Panc1 (cell line): ENCODE results near the gene IL22RA1. TPM values are rescaled to one million over a fixed set of nuclear protein-coding genes. Genes with fewer than 3 reads are reported as not detected.

Source experiments
- ATAC-seq: fragments of 200-7000 bp; cut with Tn5 transposase; 2 replicates; pipeline ENCODE4 v1.9.1; 2020; ENCODE audit warnings: mild to moderate bottlenecking, moderate library complexity
- BruUV-seq: library from RNA; stranded (reverse); fragments of 400-500 nt; replicated peaks from 2 replicates; lab custom pipeline; 2021; lab: Mats Ljungman, UMichigan
- CTCF ChIA-PET: fragments of 300-600 bp; sonication (Branson Sonifier 250); formaldehyde crosslinking; loops from one replicate; lab custom pipeline; 2022; ENCODE audit warnings: antibody characterized with exemption; lab: Charles Lee
- POLR2A ChIA-PET: fragments of 300-600 bp; sonication (Branson Sonifier 250); formaldehyde crosslinking; loops from one replicate; lab custom pipeline; 2022; ENCODE audit warnings: antibody characterized with exemption; lab: Charles Lee
- DNase-seq: peaks from one replicate; pipeline ENCODE4 v3.0.0-alpha.2; 2010; ENCODE audit warnings: low read depth, low spot score
- H3K27ac ChIP-seq: 2 replicates; pipeline ENCODE4 v1.5.1; 2011; ENCODE audit warnings: mild to moderate bottlenecking, low read length, inconsistent platforms
- H3K27me3 ChIP-seq: fragments of 200-500 bp; sonication (Bioruptor generic); 2 replicates; pipeline ENCODE4 v1.6.0; 2014; ENCODE audit warnings: low read length, inconsistent platforms; ENCODE audit not compliant: control insufficient read depth, insufficient read depth
- H3K36me3 ChIP-seq: fragments of 200-500 bp; sonication (Bioruptor generic); 2 replicates; pipeline ENCODE4 v1.5.1; 2014; ENCODE audit warnings: inconsistent platforms, mild to moderate bottlenecking, low read length, moderate library complexity; ENCODE audit not compliant: control insufficient read depth, insufficient read depth
- H3K4me1 ChIP-seq: 2 replicates; pipeline ENCODE4 v1.5.1; 2011; ENCODE audit warnings: inconsistent platforms, mild to moderate bottlenecking, low read length, moderate library complexity; ENCODE audit not compliant: control insufficient read depth, insufficient read depth
- H3K4me3 ChIP-seq, 2 experiments: 2 replicates each; pipeline ENCODE4 v1.5.1; 2011 to 2012; ENCODE audit warnings: low read depth in 2 of 2, low read length in 2 of 2, mild to moderate bottlenecking in 2 of 2, inconsistent platforms in 1 of 2, moderate library complexity in 1 of 2
- H3K9me3 ChIP-seq: fragments of 200-500 bp; sonication (Bioruptor generic); 2 replicates; pipeline ENCODE4 v1.5.1; 2014; ENCODE audit warnings: low read depth, mild to moderate bottlenecking, inconsistent platforms, low read length, moderate library complexity; ENCODE audit not compliant: control insufficient read depth, insufficient read depth
- POLR2AphosphoS5 ChIP-seq: IDR thresholded peaks from 2 replicates; pipeline ENCODE4 v1.6.1; 2012; ENCODE audit warnings: mild to moderate bottlenecking, low read depth, low read length, moderate library complexity
- SIN3A ChIP-seq: IDR thresholded peaks from 2 replicates; pipeline ENCODE4 v1.6.1; 2012; ENCODE audit warnings: low read depth, mild to moderate bottlenecking, low read length, moderate library complexity, borderline replicate concordance; ENCODE audit not compliant: insufficient read depth
- TCF7L2 ChIP-seq: IDR thresholded peaks from 2 replicates; pipeline ENCODE4 v1.6.1; 2011; ENCODE audit warnings: mild to moderate bottlenecking, low read depth, low read length, inconsistent platforms
- in situ Hi-C: cut with HindIII; loops from 2 replicates; pipeline ENCODE4 v1.10.0; 2016; ENCODE audit warnings: low sequenced_read_pairs, low pct_unique_long_range_greater_than_20kb
- intact Hi-C: fragments of 100-400 bp; cut with micrococcal nuclease; formaldehyde crosslinking; loops from one replicate; pipeline ENCODE4 v1.10.0; 2022; ENCODE audit not compliant: unreplicated experiment
- total RNA-seq: library from RNA; stranded (reverse); gene quantifications from one replicate; pipeline ENCODE4 v1.2.1, GENCODE V29; 2021; ENCODE audit not compliant: unreplicated experiment
- TF ChIP-seq, protein P1 (sequence below): fragments of 450-650 bp; IDR thresholded peaks from 2 replicates; pipeline ENCODE4 v1.5.1; 2017; ENCODE audit warnings: mild to moderate bottlenecking
- TF ChIP-seq, protein P2 (sequence below), 2 experiments: IDR thresholded peaks; 2 replicates each; pipeline ENCODE4 v1.6.1; 2011 to 2012; ENCODE audit warnings: low read depth in 2 of 2, control low read depth in 1 of 2, low read length in 1 of 2, mild to moderate bottlenecking in 1 of 2, moderate library complexity in 1 of 2; ENCODE audit not compliant: insufficient read depth in 1 of 2

The IL22RA1 gene
- total RNA-seq, 1 experiment from 2014 or later = 1.1 TPM

DNA sequence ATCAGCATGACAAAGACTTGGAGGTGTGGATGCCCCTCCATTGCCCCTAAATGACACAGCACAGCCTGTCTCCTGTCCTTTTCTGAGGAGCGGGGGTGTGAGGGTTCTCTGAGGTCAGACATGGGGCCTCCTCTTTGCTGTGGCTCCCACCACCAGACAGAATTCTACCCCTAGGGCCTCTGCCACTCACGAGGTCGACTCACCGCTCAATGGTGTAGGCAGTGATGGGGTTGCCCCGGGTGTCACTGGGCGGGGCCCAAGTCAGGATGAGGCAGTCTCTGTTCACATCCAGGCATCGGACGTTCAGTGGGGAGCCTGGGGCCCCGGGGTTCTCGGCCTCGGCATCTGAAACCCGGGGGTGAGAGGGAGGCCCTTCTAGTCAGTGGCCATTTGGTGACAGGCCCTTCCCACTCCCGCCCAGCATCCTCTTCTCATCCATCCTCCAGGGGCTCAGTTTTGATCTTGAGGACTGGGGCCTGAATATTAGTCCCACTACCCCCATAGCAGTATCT is 50.9 kb downstream of the IL22RA1 start:
- BruUV-seq = no TSS peak
- CTCF ChIA-PET = interaction anchor here (0.6 kb wide), 1 partner anchor 47 kb away, joined by 3 read pairs; no protein-coding TSS in a partner anchor
- H3K36me3 ChIP-seq = no peaks in the 10 kb centered on the region
- no peak overlapping the region for H3K4me3 ChIP-seq
- intact Hi-C loops (no loop called here), in situ Hi-C loops (no loop called here)
- H3K27me3 ChIP-seq = no peaks in the 10 kb centered on the region
- no peak overlapping the region for H3K27ac ChIP-seq
- ATAC-seq (no peak), DNase-seq (no peak)
- H3K9me3 ChIP-seq = no peaks in the 10 kb centered on the region
- no peak for TF ChIP-seq POLR2AphosphoS5
- TF ChIP-seq, protein P1, sequence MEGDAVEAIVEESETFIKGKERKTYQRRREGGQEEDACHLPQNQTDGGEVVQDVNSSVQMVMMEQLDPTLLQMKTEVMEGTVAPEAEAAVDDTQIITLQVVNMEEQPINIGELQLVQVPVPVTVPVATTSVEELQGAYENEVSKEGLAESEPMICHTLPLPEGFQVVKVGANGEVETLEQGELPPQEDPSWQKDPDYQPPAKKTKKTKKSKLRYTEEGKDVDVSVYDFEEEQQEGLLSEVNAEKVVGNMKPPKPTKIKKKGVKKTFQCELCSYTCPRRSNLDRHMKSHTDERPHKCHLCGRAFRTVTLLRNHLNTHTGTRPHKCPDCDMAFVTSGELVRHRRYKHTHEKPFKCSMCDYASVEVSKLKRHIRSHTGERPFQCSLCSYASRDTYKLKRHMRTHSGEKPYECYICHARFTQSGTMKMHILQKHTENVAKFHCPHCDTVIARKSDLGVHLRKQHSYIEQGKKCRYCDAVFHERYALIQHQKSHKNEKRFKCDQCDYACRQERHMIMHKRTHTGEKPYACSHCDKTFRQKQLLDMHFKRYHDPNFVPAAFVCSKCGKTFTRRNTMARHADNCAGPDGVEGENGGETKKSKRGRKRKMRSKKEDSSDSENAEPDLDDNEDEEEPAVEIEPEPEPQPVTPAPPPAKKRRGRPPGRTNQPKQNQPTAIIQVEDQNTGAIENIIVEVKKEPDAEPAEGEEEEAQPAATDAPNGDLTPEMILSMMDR = no peak
- TF ChIP-seq, protein P2, sequence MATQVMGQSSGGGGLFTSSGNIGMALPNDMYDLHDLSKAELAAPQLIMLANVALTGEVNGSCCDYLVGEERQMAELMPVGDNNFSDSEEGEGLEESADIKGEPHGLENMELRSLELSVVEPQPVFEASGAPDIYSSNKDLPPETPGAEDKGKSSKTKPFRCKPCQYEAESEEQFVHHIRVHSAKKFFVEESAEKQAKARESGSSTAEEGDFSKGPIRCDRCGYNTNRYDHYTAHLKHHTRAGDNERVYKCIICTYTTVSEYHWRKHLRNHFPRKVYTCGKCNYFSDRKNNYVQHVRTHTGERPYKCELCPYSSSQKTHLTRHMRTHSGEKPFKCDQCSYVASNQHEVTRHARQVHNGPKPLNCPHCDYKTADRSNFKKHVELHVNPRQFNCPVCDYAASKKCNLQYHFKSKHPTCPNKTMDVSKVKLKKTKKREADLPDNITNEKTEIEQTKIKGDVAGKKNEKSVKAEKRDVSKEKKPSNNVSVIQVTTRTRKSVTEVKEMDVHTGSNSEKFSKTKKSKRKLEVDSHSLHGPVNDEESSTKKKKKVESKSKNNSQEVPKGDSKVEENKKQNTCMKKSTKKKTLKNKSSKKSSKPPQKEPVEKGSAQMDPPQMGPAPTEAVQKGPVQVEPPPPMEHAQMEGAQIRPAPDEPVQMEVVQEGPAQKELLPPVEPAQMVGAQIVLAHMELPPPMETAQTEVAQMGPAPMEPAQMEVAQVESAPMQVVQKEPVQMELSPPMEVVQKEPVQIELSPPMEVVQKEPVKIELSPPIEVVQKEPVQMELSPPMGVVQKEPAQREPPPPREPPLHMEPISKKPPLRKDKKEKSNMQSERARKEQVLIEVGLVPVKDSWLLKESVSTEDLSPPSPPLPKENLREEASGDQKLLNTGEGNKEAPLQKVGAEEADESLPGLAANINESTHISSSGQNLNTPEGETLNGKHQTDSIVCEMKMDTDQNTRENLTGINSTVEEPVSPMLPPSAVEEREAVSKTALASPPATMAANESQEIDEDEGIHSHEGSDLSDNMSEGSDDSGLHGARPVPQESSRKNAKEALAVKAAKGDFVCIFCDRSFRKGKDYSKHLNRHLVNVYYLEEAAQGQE (IDR thresholded peaks at IDR 0.05; ENCODE audit: insufficient read depth in 1 of 2, low read depth in 2 of 2, low read length in 1 of 2) = no peak
- no peak for TF ChIP-seq SIN3A
- TF ChIP-seq TCF7L2 = no peak
- POLR2A ChIA-PET = no interaction called here
- no peaks in the 10 kb centered on the region for H3K4me1 ChIP-seq

DNA sequence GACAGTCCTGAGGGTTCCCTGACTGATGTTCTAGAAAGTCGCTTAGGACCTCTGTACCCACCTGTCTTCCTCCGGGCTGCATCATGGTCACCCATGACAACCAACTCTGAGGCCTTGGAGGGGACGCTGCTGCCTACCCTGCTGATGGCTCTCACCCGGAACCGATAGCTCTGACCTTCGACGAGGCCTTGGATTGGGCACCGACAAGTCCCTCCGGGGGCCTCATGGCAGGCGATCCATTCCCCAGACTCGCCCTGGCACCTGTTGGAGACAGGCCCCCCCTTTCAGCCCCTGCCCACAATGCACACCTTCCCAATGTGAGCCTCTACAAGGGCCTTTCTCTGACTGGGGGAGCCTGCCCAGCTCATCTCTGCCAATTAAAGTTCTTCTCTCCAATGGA is 52.2 kb downstream of the IL22RA1 start:
- intact Hi-C loops = no loop called here
- DNase-seq (no peak), ATAC-seq (no peak)
- BruUV-seq = no TSS peak
- H3K36me3 ChIP-seq = no peaks in the 10 kb centered on the region
- no peaks in the 10 kb centered on the region for H3K9me3 ChIP-seq
- H3K4me3 ChIP-seq = no peak overlapping the region
- H3K27me3 ChIP-seq = no peaks in the 10 kb centered on the region
- TF ChIP-seq POLR2AphosphoS5 (no peak), TCF7L2 (no peak)
- TF ChIP-seq, protein P2 (IDR thresholded peaks at IDR 0.05; ENCODE audit: insufficient read depth in 1 of 2, low read depth in 2 of 2, low read length in 1 of 2) = no peak
- TF ChIP-seq, protein P1 = no peak
- H3K4me1 ChIP-seq = no peaks in the 10 kb centered on the region
- H3K27ac ChIP-seq = no peak overlapping the region
- in situ Hi-C loops = no loop called here
- ChIA-PET POLR2A (no interaction called here), CTCF (no interaction called here)
